ENCODE results near the gene COX7A2.

COX7A2 gene

GRCh38 chr6:75219263-75219662, 24.3 kb downstream of the COX7A2 start:
- no peak for DNase-seq

GRCh38 chr6:75217193-75217592, 26.4 kb downstream of the COX7A2 start:
- DNase-seq: no peak

DNA sequence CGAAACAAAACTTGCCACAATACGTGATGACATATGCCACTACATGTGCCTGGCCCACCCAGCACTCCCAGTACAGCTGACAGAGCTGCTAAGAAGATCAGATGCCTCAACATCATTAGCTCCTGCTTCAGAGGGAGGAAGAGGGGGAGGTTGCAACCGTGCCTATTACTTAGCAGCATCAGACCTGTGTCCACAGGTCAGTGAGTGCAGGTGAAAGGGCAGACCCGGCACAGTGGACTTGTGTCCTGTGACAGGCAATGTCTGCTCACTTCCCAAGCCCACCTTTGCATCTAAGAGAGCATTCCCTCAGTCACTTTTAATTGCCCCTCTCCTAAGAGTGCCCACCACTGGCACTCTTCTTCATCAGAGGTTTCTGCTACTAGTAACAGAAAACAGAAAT, 28.3 kb downstream of the COX7A2 start:
- no peak for DNase-seq

- DNase-seq: no peak
Observed at GRCh38 chr6:75213732-75214131, 29.9 kb downstream of the COX7A2 start.

DNA sequence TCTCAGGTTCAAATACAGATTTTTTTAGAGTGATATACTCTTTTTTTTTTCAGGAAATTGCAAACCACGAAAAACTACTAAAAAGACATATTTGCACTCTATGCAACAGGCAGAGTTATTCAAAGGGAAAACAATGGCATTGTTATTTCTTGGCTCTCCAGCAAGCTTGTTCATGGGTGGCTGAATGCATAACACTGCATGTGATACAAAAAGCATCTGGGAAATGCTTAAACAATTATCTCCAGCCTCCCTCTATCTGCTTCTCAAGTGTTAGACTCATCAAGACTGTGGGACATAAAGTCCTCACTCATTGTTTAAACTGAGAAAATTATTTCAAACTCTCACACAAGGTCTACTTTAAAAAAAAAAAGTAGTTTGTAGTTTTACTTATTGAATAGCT, 30.5 kb downstream of the COX7A2 start:
- DNase-seq: no peak

DNA sequence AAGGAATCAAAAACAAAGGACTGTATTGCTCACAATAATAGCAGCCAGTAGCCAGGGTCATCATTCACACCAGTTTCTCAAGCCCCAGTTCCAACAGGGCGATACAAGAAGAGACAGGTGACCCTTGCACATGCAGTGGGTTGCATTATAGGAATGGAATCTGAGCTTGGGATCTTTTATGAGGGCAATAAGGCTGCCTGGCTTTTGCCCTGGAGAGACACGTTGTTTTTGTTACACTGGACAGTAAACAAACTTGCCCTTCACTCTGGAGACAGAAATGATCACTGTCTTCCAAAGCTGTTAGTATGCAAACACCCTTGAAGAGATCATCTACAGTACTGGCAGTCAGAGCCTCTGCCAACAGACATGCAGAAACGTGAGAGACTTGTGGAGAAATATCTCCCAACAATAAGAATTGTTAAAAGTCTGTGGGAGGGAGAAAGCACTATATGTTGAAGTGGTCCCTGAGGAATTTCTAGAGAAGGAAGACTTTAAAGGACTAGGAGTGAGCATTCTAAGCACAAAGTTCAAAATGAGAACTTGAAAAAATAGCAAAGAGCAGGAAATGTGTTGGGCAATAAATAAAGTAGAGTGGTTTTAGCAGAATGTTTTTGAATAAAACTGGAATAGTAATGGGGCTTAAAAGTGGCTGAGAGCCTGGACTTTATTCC, 31.5 kb downstream of the COX7A2 start:
- no peak for DNase-seq

DNA sequence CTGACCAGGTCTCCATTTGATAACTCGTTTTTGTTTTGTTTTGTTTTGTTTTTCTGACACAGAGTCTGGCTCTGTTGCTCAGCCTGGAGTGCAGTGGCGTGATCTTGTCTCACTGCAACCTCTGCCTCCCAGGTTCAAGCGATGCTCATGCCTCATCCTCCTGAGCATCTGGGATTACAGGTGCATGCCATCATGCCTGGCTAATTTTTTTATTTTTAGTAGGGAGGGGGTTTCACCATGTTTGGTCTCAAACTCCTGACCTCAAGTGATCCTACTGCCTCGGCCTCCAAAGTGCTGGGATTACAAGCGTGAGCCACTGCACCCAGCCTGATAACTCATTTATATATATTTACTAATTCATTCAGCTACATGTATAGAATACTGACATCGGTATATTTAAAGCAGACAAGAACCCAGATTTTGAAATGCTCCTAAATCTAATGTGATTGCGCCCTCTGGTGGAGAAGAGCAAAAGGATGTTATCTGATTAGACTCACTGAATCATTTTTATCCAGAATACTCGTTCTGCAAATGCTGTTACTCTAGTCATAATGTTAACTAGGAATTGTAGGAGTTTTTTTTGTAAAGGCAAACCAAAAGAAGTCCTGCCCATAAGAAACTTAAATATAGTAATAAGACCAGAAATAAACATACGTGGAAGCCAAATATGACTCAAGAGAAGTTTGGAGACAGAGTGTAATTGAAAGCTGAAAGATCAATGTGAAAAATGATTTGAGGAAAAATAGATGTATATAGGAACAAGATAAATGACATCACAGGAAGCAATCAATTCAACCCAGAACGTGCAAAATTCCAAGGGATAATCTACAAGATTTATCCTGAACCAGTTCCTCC, 32.5 kb downstream of the COX7A2 start:
- DNase-seq: peak; percentile 34

DNA sequence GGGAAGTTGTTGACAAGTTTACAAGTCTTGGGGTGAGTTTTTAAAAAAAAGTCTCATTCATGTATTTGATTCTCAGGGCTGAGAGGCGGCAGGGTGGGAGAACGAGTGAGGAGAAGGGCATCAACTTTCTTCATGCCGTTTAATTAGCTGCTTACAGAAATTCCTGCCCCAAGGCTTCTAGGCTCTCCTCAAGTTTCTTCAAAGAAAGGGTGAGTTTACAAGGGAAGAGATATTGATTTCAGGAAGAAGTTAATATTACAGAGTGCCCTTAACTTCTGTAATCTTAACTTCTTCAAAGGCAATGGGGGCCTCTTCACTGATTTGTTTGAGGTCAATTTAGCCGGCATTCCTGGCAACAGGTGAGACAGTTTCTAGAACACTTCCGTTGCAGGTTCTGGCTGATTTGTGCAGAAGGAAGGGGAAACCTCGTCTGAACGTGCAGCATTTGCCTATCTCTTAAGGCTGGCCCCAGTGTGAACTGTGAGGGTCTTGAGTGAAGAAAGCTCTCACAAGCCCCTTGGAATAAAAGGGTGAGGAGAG, 34.3 kb downstream of the COX7A2 start:
- no peak for DNase-seq

GRCh38 chr6:75208298-75209183, 35.1 kb downstream of the COX7A2 start:
- DNase-seq: peak; percentile 90

DNA sequence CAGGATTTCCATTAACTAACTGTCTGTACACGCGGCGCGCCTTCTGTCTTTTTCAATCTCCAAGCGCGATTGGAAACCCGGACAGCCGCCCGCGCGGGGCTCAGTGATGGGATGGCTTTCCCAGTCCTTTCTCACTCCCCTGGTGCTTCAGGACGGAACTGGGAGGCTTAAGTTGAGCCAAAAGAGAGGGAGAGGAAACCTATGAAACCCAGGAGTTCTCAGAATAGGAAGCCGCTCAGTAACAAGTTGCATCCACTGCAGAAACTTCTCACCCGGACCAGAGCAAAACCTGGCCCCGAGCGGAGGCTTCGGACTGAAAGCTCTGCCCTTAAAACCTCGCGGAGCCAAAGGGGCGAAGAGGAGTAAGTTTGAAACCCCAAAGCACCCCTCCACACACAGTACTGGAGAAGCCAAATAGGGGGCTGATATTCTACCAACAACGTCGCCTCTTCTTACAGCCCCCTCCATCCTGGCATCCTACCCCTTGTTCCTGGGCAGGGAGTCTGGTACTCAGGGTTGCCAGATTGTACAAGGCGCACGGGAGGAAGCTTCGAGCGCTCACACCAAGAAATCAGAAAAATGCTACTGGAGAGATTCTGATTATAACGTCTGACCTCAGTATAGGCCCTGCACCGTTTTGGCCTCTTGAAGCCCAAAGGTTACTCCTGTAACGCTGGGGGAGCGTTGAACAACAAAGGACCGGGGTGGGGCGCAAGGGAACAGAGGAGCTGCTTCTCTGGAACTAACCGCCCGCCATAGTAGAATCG, 36.8 kb downstream of the COX7A2 start:
- DNase-seq: peak; percentile 82

GRCh38 chr6:75205776-75206575, 37.6 kb downstream of the COX7A2 start, which contains the start of gene COL12A1:
TSS of gene COL12A1 (minus strand) at chr6:75206053. CDS start at chr6:75202792, 3,261 bp downstream.
- DNase-seq: peak; percentile 98

DNA sequence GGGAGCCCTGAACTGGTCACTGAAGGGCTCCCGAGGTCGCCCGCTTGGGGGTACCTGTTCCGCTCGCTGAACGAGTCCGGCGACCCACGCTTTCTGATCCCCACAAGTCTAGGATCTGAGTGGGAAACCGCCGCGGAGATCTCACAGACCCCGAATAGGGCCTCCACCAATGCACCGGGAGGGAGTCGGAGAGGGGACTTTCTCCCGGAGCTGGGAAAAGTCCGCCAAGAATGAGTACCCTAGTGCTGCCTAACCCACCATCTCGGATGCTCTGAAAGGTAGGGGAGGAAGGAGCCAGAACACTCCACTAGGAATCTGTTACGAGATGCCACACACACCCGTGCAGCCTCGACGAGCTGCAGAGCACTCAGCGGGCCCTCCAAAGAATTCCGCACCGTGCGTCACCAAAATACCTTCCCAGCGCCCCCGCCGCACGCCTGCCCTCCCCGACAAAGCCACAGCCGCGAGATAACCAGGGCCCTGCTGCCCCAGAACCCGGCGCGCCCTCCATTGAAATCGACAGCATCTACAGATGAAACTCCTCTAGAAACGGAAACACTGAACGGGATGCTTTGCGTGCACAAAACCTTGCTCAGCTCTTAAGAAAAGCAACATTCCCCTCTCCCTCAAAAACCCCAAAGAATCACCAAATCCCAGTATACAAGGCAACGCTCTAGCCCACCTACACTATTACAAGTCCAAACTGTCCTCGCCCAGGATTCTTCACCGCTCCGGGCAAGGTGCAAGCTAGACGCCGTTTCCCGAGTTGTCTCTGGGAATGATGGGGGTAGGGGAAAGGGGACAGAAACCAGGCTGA, 38.4 kb downstream of the COX7A2 start:
- DNase-seq: peak; percentile 70

- peak; percentile 93 for DNase-seq
Observed at GRCh38 chr6:75204217-75204958, 39.2 kb downstream of the COX7A2 start.

DNA sequence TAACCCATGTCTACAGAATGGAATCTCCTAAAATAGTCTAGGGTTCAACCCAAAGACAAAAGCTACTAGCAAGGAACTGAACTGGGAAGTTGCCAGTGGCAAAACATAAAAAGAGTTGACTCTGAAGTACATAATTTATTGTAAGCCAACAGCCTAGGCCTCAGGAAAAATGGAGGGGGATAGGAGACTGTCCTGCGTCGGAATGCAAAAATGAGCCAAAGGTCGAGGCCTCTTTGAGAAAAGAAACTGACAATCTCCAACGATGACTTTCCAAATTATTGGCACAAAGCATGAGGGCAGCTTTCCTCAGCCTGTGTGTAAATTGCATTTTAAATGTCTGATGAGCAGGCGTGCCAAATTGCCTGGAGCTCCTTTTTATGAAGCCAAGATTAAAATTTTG, 39.9 kb downstream of the COX7A2 start:
- DNase-seq: peak; percentile 56

- DNase-seq: peak; percentile 61
Observed at GRCh38 chr6:75202676-75203131, 40.9 kb downstream of the COX7A2 start.

DNA sequence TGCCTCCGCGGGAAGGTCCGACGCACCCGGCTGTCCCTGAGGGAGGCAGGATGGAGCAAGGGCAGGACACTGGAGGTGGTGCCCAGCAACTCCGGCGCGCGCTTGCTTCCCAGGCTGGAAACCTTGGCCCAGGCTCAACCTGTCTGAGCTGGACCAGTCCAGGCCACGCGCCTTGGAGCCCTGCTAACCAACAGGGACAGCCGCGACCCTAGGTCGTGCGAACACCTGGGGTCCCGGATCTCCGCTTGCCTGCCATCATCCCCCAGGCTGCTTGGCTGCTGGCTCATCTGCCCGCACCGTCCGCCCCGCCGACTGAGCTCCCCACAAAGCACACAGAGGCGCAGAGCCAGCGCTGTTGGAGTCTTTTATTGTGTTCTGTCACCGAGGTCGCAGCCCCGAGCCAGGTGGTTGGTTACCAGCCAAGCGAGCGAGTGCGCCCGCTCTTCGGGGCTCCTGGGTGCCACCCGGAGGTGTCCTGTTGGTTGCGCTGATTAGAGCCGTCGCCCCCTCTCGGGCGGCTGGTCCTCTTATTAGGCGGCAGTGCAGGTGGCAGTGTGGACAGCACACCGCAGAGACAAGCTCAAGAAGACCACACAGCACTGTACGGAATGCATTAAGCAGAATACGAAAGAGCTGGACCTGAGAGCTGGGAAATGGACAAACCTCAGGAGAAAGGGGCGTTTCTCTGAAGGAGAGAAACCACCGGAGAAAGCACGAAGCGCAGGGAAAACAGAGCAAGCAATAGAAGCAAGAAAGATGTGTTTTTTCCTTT, 41.5 kb downstream of the COX7A2 start:
- DNase-seq: peak; percentile 78

- DNase-seq: no peak
Observed at GRCh38 chr6:75201021-75201420, 42.6 kb downstream of the COX7A2 start.

GRCh38 chr6:75199889-75200288, 43.7 kb downstream of the COX7A2 start:
- DNase-seq: no peak
